GM18520 (cell line): ENCODE data around the gene RNPC3.
A peak's percentile ranks its signal among the peaks of the same experiment; 100 is the strongest.
"Not testable (repeated sequence)": the region's sequence is repeated elsewhere in the genome, so short reads cannot be mapped to it uniquely, and the experiment has no call there.

Experiments used
- ATAC-seq: cut with Tn5 transposase; IDR thresholded peaks from one replicate; pipeline ENCODE4 v1.9.1; 2021; ENCODE audit not compliant: unreplicated experiment

Gene RNPC3

GRCh38 chr1:103560427-103560826 lies 34.9 kb downstream of the RNPC3 start:
- ATAC-seq: no peak

GRCh38 chr1:103561124-103561523 lies 35.6 kb downstream of the RNPC3 start:
- not testable (repeated sequence) for ATAC-seq

- peak; percentile 57 for ATAC-seq
Observed at GRCh38 chr1:103561643-103562395, 36.3 kb downstream of the RNPC3 start.

- ATAC-seq: no peak
Observed at GRCh38 chr1:103563056-103563455, 37.6 kb downstream of the RNPC3 start.

GRCh38 chr1:103569493-103569892 lies 44.0 kb downstream of the RNPC3 start:
- no peak for ATAC-seq

GRCh38 chr1:103571289-103571688 lies 45.8 kb downstream of the RNPC3 start, which contains the start of gene AMY2B:
Gene AMY2B, plus strand, starts transcription at chr1:103571589. Its CDS starts 14 bp downstream, at chr1:103571603.
- ATAC-seq: not testable (repeated sequence)

GRCh38 chr1:103576065-103576464 lies 50.6 kb downstream of the RNPC3 start:
- ATAC-seq: no peak

- ATAC-seq: not testable (repeated sequence)
Observed at GRCh38 chr1:103576784-103577183, 51.3 kb downstream of the RNPC3 start.

- no peak for ATAC-seq
Observed at GRCh38 chr1:103582464-103582863, 57.0 kb downstream of the RNPC3 start.

GRCh38 chr1:103583887-103584286 lies 58.4 kb downstream of the RNPC3 start:
- no peak for ATAC-seq

GRCh38 chr1:103584537-103584936 lies 59.0 kb downstream of the RNPC3 start:
- ATAC-seq: no peak

GRCh38 chr1:103602740-103603139 lies 77.2 kb downstream of the RNPC3 start:
- ATAC-seq: not testable (repeated sequence)
